Naive B cell (primary cell): ENCODE data around the gene CSRNP3. TPM values are rescaled to one million over a fixed set of nuclear protein-coding genes. Genes with fewer than 3 reads are reported as not detected.

Experiments
- ATAC-seq, 2 donors: fragments of 150-1000 bp; cut with Tn5 transposase; 2 replicates each; pipeline ENCODE4 v1.10.0; 2021; ENCODE audit warnings: low read depth in 2 of 2, mild to moderate bottlenecking in 2 of 2, moderate library complexity in 2 of 2
- DNase-seq: peaks from one replicate; pipeline ENCODE4 v3.0.0; 2022
- H3K27ac Mint-ChIP-seq, 6 donors: one replicate each; pipeline ENCODE4 v1.8.0; 2020 to 2022; ENCODE audit warnings: mild to moderate bottlenecking in 6 of 6, mixed read lengths in 6 of 6, moderate library complexity in 5 of 6, inconsistent platforms in 2 of 6
- H3K27me3 Mint-ChIP-seq, 3 donors: one replicate each; pipeline ENCODE4 v1.8.0; 2021 to 2022; ENCODE audit warnings: mixed read lengths in 3 of 3, mild to moderate bottlenecking in 1 of 3
- H3K36me3 Mint-ChIP-seq, 2 donors: one replicate each; pipeline ENCODE4 v1.8.0; 2020 to 2022; ENCODE audit warnings: mixed read lengths in 2 of 2, inconsistent platforms in 1 of 2, mild to moderate bottlenecking in 1 of 2
- H3K4me1 Mint-ChIP-seq, 3 donors: one replicate each; pipeline ENCODE4 v1.8.0; 2020 to 2022; ENCODE audit warnings: mixed read lengths in 3 of 3, inconsistent platforms in 1 of 3, mild to moderate bottlenecking in 1 of 3, moderate library complexity in 1 of 3
- H3K4me3 Mint-ChIP-seq, 8 donors: one replicate each; pipeline ENCODE4 v1.8.0; 2020 to 2022; ENCODE audit warnings: mild to moderate bottlenecking in 8 of 8, mixed read lengths in 8 of 8, moderate library complexity in 8 of 8, inconsistent platforms in 2 of 8
- H3K9me3 Mint-ChIP-seq, 7 donors: one replicate each; pipeline ENCODE4 v1.8.0; 2020 to 2022; ENCODE audit warnings: mixed read lengths in 7 of 7, mild to moderate bottlenecking in 5 of 7, inconsistent platforms in 2 of 7, moderate library complexity in 1 of 7
- polyA plus RNA-seq, 6 donors: library from polyadenylated mRNA; unstranded; fragments of 300-500 nt; fragmentation: Illumina TruSeq; gene quantifications; one replicate each; pipeline ENCODE4 v1.2.3, GENCODE V29; 2021; ENCODE audit warnings: low read depth in 6 of 6

The CSRNP3 gene
- polyA plus RNA-seq, 6 donors from 2014 or later, result not detected

DNA sequence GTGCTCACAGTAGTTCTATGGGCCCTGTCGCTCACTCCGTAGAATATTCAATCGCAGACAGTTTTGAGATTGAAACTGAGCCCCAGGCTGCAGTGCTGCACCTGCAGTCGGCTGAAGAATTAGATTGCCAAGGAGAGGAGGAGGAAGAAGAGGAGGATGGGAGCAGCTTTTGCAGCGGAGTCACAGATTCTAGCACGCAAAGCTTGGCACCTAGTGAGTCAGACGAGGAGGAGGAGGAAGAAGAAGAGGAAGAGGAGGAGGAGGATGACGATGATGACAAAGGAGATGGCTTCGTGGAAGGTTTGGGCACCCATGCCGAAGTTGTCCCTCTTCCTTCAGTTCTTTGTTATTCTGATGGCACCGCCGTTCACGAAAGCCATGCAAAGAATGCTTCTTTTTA lies 209.4 kb downstream of the CSRNP3 start:
- Mint-ChIP-seq H3K9me3 (no peaks in the 10 kb centered on the region), H3K4me3 (no peak overlapping the region), H3K27ac (no peak overlapping the region), H3K36me3 (no peaks in the 10 kb centered on the region), H3K27me3 (no peaks in the 10 kb centered on the region), H3K4me1 (peaks cover 15 to 26% (median 23%) of the 10 kb centered on the region in 3 donors)
- no peak for ATAC-seq
- DNase-seq, result no peak

DNA sequence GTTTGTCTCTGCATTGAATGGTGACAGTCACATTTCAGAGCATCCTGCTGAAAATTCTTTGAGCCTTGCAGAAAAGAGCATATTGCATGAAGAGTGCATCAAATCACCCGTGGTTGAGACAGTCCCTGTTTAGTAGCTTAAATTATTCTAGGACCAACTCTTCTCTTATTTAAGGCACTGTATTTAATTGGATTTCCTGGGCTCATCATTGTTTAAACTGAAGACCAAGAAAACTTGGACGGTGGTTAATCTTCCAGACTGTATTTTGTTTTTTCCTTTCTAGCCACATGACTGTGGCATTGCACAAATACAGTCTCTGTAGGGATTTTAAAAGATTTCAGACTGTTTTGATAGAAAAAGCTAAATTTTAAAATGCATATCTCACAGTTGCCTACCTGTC lies 210.1 kb downstream of the CSRNP3 start:
- no peak for ATAC-seq
- no peak overlapping the region for H3K27ac Mint-ChIP-seq
- H3K36me3 Mint-ChIP-seq, result no peaks in the 10 kb centered on the region
- no peaks in the 10 kb centered on the region for H3K9me3 Mint-ChIP-seq
- H3K4me3 Mint-ChIP-seq, result no peak overlapping the region
- H3K4me1 Mint-ChIP-seq, result peaks cover 11 to 19% (median 18%) of the 10 kb centered on the region in 3 donors
- no peaks in the 10 kb centered on the region for H3K27me3 Mint-ChIP-seq
- DNase-seq, result no peak

DNA sequence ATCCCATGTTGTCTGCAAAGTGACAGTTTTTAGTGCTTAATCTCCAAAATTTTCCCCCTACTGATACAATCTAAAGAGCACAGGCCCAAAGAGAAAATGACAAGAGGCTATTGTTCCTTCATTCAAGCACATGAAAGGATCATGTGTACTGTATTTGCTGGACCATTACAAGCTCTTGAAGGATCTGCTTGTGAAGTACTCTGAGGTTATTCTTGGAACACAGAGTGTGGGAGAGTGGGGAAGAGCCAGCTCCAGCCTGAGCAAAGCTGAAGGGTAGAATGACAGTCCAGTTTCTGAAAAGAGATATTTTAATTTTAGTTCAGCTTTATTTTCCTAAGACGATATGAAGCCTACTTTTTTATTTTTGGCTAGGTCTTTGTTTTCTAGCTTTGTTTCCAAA lies 212.3 kb downstream of the CSRNP3 start:
- no peaks in the 10 kb centered on the region for H3K36me3 Mint-ChIP-seq
- no peak for ATAC-seq

DNA sequence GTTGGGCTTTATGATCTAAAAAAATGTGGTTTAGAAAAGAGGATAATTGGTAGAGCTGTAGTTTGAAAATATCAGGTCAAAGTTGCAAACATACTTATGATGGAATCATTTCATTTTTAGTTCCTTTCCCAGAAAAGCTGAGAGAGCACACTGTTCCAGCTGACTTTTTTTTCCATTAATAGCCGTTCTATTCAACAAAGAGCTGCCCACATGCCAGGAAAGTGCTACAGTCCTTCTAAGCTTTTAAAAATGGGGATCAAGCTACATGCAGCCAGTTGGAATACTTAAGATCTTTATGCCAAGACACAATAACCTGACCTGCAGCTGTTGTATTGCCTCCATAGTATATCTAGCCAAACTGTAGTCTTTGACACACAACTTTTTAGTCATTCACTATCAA lies 213.0 kb downstream of the CSRNP3 start:
- no peaks in the 10 kb centered on the region for H3K27me3 Mint-ChIP-seq
- H3K36me3 Mint-ChIP-seq, result no peaks in the 10 kb centered on the region
- H3K27ac Mint-ChIP-seq, result no peak overlapping the region
- no peak for ATAC-seq
- H3K4me1 Mint-ChIP-seq, result no peaks in the 10 kb centered on the region
- no peak overlapping the region for H3K4me3 Mint-ChIP-seq
- no peak for DNase-seq
- H3K9me3 Mint-ChIP-seq, result no peaks in the 10 kb centered on the region

More for the DNA sequence above, 212.3 kb downstream of the CSRNP3 start:
- Mint-ChIP-seq H3K27ac (no peak overlapping the region), H3K27me3 (no peaks in the 10 kb centered on the region), H3K4me3 (no peak overlapping the region), H3K4me1 (no peaks in the 10 kb centered on the region), H3K9me3 (no peaks in the 10 kb centered on the region)
- DNase-seq, result no peak

DNA sequence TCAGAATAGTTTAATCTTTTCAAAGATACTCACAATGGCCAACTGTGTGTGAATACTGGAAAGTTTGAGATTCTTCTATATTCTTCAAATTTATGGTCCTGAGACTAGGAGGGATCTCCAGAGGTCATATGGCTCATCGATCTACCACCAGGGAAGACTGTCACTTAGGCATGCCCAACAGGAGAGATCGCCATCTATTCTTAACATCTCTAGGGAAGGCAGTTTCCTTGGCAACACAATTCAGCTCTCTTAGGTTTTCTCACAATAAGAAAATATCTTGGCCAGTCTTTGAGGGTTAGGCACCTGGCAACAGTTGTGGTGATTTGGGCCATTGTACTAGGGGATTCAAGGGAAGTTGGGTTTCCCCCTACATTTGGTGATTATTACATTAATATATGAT lies 217.3 kb downstream of the CSRNP3 start:
- H3K4me1 Mint-ChIP-seq, result no peaks in the 10 kb centered on the region
- no peaks in the 10 kb centered on the region for H3K36me3 Mint-ChIP-seq
- DNase-seq (no peak), ATAC-seq (no peak)
- no peaks in the 10 kb centered on the region for H3K27me3 Mint-ChIP-seq
- H3K9me3 Mint-ChIP-seq, result no peaks in the 10 kb centered on the region
- peak overlapping the region in 1 of 6 donors; percentile 10 for H3K27ac Mint-ChIP-seq
- H3K4me3 Mint-ChIP-seq, result no peak overlapping the region

DNA sequence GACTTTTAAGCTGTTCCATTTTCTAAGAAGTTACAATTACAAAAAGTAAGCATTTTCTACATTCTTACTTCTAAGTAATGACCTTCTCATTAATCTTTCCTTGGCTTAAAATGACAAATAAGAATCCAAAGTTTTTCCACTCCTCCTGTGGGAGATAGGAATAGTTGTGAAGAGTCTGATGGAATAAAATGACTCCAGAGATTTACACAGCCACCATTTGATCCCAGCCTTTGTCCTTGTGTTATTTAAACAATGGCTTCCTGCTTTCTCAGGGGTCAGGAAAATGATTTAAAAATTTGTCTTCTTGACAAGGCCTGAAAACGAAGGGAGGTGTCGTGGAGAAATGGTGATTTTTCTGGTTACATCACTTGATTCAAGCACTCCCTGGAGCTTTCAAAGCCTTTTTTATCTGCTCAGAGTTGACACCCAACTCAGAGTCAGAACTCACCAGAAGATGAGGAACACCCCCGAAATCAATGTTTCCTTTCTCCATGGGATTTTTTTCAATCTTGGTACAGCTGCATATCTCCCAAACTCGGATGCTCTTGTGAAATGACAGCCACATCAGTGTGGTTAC lies 218.0 kb downstream of the CSRNP3 start:
- no peaks in the 10 kb centered on the region for H3K9me3 Mint-ChIP-seq
- ATAC-seq, result no peak
- H3K4me1 Mint-ChIP-seq, result no peaks in the 10 kb centered on the region
- H3K36me3 Mint-ChIP-seq, result no peaks in the 10 kb centered on the region
- no peak overlapping the region for H3K4me3 Mint-ChIP-seq
- DNase-seq, result no peak
- no peaks in the 10 kb centered on the region for H3K27me3 Mint-ChIP-seq
- H3K27ac Mint-ChIP-seq, result no peak overlapping the region

DNA sequence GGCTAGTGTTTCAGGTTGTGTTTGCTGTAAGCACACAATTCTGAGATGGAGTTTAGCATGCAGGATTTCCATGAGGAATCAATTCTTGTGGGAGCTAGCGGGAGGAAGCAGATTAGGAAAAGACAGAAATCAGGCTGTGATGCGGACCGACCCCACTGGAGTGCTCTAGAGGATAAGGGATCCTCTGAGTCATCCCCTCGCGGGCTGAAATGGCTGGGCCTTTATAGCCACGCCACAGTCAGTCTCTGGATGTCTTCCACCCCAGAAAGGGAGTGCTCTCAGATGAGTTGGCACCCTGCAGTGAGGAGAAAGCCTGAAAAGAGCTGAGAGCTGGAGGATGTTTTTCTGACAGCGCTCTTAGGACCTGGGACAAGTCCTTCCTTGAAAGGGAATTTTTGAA lies 222.1 kb downstream of the CSRNP3 start:
- H3K27me3 Mint-ChIP-seq, result peaks cover 0 to 5% (median 0%) of the 10 kb centered on the region in 3 donors
- no peak overlapping the region for H3K27ac Mint-ChIP-seq
- no peaks in the 10 kb centered on the region for H3K9me3 Mint-ChIP-seq
- no peak for ATAC-seq
- no peak for DNase-seq
- no peaks in the 10 kb centered on the region for H3K36me3 Mint-ChIP-seq
- no peaks in the 10 kb centered on the region for H3K4me1 Mint-ChIP-seq
- no peak overlapping the region for H3K4me3 Mint-ChIP-seq

DNA sequence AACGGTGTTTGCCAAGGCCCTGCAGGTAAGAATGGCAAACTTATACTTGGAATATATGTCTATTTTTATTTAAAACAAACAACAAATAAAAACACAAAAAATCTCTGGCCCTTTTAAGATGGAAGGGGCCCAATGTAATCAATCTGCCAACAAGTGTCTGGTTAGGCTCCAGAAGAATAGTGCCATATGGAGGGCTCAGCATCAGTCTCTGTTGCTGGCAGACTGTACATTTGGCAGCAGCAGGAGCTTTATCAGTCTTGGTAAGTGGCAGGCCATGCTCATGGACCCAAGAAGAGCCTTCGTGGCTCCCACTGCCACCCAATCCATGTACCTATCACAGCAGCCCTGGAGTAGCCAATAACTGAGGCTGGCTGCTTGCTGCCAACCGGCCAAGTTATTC lies 223.4 kb downstream of the CSRNP3 start:
- Mint-ChIP-seq H3K27me3 (peaks cover 0 to 5% (median 0%) of the 10 kb centered on the region in 3 donors), H3K4me3 (no peak overlapping the region), H3K4me1 (no peaks in the 10 kb centered on the region), H3K36me3 (no peaks in the 10 kb centered on the region), H3K9me3 (no peaks in the 10 kb centered on the region), H3K27ac (no peak overlapping the region)
- no peak for ATAC-seq
- DNase-seq, result no peak

DNA sequence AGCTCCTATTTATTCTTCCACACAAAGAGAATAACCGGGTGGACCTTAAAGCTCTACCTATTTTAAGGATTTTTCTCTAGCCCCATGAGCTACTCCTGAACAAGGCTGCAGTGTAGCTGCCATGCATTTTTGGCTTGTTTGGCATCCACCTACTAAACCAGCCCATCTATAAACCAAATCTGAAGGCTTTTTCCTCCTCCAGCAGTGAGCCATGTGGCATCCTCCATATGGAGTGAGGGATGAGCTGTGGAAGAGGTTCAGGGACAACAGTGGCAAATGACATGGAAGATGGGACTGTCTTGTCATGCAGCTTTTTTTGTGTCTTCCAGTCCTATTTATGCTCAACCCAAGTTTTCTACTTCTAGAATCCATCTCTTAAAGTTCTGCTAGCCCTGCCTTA lies 224.3 kb downstream of the CSRNP3 start:
- Mint-ChIP-seq H3K36me3 (no peaks in the 10 kb centered on the region), H3K27ac (no peak overlapping the region), H3K9me3 (no peaks in the 10 kb centered on the region), H3K4me3 (no peak overlapping the region), H3K4me1 (no peaks in the 10 kb centered on the region), H3K27me3 (peaks cover 0 to 5% (median 0%) of the 10 kb centered on the region in 3 donors)
- DNase-seq, result no peak
- ATAC-seq, result no peak

DNA sequence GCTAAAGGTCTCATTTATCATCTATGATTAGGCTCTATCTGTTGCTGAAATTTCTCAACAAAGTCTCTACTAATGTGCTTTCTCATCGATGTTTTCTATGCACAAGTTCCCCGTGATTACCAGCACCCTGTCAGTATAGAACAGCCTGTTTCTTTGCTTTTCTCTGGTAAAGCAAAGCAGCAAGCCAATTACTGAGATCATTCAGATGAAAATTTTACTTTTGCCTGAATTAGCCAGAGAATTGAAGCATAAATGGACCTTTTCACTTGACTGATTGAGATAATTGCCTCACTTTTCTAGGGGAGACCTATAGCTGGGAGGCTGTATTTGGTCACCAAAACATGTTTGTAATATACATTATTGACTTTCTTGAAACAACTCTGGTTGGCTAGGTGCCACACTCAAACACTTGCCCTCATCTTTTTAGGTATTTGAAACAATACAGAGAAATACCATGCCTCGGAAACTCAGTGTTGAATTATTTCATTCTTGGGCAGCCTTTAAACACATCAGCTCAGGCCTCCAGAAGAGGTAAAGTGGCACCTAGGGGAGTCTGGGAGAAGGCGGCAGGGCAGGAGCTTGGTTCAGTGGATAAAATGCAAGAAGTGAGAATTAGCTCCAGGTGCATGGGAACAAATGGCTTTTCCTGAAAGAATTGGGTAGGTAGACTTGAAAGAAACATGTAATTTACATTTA lies 228.4 kb downstream of the CSRNP3 start:
- Mint-ChIP-seq H3K4me1 (no peaks in the 10 kb centered on the region), H3K27ac (peak overlapping the region in 1 of 6 donors; percentile 15), H3K4me3 (no peak overlapping the region), H3K9me3 (no peaks in the 10 kb centered on the region), H3K36me3 (no peaks in the 10 kb centered on the region), H3K27me3 (peaks cover 0 to 5% (median 0%) of the 10 kb centered on the region in 3 donors)
- no peak for ATAC-seq
- DNase-seq, result no peak

DNA sequence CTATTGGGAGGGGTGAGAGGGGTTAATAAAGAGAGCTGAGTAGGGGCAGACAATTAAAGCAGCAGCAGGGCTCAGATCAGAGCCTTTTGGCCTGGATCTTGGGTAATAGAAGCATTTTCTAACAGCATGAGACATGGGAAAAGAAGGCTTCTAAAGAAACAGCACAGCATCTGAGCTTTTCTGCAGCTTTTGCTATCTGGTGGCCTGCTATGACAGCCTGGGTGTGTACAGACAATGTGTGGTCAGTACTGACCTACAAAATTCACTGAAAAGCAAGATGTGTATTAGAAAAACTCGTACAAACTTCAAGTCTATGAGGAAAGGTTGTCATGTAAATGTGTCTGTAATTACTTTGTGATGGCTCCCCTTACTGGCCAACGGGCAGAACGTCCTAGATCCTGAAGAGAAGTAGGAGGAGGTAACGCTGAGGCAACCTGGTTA lies 229.0 kb downstream of the CSRNP3 start:
- no peak overlapping the region for H3K4me3 Mint-ChIP-seq
- no peaks in the 10 kb centered on the region for H3K36me3 Mint-ChIP-seq
- peaks cover 0 to 5% (median 0%) of the 10 kb centered on the region in 3 donors for H3K27me3 Mint-ChIP-seq
- no peaks in the 10 kb centered on the region for H3K9me3 Mint-ChIP-seq
- DNase-seq (peak; percentile 38), ATAC-seq (peak; percentile 58 to 75)
- no peaks in the 10 kb centered on the region for H3K4me1 Mint-ChIP-seq
- no peak overlapping the region for H3K27ac Mint-ChIP-seq

DNA sequence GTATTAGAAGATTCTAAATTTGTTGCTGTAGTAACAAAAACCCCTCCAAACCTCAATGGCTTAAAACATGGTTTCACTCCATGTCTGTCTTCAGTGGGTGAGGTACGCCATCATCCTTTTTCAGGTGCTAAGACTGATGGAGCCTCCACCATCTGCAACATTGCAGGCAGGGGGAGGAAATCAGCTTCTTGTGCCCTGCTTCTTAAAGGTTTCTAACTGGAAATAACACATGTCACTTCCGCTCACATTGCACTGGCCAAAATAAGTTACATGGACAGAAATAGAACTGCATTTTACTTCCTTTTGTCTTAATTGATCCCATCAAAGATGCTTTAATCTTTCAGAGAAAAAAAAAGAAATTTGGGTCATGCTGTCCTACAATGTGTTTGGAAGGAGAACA lies 230.4 kb downstream of the CSRNP3 start:
- DNase-seq (no peak), ATAC-seq (no peak)
- H3K27me3 Mint-ChIP-seq, result peaks cover 0 to 5% (median 0%) of the 10 kb centered on the region in 3 donors
- no peaks in the 10 kb centered on the region for H3K4me1 Mint-ChIP-seq
- no peaks in the 10 kb centered on the region for H3K9me3 Mint-ChIP-seq
- H3K36me3 Mint-ChIP-seq, result no peaks in the 10 kb centered on the region
- no peak overlapping the region for H3K27ac Mint-ChIP-seq
- H3K4me3 Mint-ChIP-seq, result no peak overlapping the region

DNA sequence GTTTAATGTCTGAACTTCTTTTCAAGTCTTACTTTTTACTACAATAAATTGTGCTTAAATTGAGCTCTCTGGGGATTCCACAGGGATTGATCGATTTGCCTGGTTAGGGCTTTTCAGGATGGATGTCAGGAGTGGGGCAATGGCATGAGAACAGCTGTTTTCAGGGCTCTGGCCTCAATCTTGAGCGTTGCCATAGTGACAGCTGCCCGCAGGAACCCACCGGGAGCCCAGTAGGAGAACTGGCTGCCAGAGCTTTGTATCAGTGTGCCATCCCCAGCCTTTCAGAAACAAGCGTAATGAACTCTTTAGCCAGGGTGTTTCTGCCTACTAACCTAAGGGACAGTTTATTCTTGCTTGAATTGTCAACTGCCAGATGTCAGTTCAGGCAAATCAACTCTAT lies 231.0 kb downstream of the CSRNP3 start:
- H3K27ac Mint-ChIP-seq, result peak overlapping the region in 1 of 6 donors; percentile 59
- no peaks in the 10 kb centered on the region for H3K36me3 Mint-ChIP-seq
- H3K4me1 Mint-ChIP-seq, result no peaks in the 10 kb centered on the region
- H3K9me3 Mint-ChIP-seq, result no peaks in the 10 kb centered on the region
- peaks cover 0 to 5% (median 0%) of the 10 kb centered on the region in 3 donors for H3K27me3 Mint-ChIP-seq
- no peak overlapping the region for H3K4me3 Mint-ChIP-seq
- no peak for ATAC-seq
- DNase-seq, result no peak

DNA sequence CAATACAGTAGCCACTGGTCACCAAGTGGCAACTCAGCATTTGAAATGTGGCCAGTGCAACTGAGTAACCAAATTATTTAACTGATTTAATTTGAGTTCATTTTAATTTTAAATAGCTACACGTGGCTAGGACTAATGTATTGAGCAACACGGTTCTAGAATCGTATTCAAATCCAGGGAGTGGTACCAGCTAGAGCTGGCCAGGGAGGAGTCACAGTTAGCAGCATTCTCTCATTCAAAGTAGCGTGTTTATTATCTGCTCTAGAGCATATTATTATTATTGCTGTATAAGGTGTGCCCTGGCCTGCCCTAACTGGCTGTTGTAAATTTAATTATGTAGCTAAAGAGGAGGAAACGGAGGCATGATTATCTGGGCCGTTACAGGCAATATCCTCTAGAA lies 231.6 kb downstream of the CSRNP3 start:
- Mint-ChIP-seq H3K27me3 (peaks cover 0 to 2% (median 0%) of the 10 kb centered on the region in 3 donors), H3K36me3 (no peaks in the 10 kb centered on the region), H3K4me1 (no peaks in the 10 kb centered on the region), H3K27ac (peak overlapping the region in 1 of 6 donors; percentile 54), H3K9me3 (no peaks in the 10 kb centered on the region), H3K4me3 (no peak overlapping the region)
- DNase-seq, result no peak
- ATAC-seq, result no peak
